ENCODE results near the gene PCCA. TPM values are rescaled to one million over a fixed set of nuclear protein-coding genes. Genes with fewer than 3 reads are reported as not detected.

The PCCA gene
- total and polyA plus RNA-seq, 2 of the 13 experiments (the other 11 are each of a cell fraction or from before 2014, with no cell fraction given) = 15.0 to 32.2 TPM

DNA sequence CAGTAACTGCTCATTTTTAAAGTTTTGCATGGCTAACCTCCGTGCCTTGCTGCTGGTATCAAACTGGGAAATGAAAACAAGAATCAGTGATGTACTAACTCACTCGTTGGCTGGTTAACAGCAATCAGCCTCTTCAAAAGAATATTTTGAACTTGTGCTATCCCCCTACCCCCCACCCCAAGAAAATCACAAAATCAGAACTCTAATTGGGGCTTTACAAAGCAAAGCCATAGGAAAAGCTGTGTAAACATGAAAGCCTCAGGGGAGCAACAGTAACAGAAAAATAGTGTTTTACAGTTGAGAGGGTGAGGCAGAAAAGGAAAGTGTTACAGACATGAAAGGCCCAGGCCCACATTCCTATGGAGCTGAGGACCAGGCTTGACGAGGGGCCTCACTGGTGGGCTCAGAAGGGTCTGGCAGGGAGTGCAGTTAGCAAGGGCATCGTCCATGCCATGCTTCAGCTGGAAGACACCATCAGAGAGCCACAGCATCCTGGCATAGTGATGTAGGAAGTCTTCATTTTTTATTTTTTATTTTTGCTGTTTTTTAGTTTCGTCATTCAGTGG lies 217.6 kb downstream of the PCCA start (continued):
- TF ChIP-seq ZBTB38 (CRISPR knock-in tag; IDR thresholded peaks at IDR 0.05) (no peak), HNRNPL (IDR thresholded peaks at IDR 0.05; ENCODE audit: low read depth, low read length) (no peak), STAG1 (CRISPR knock-in tag; IDR thresholded peaks at IDR 0.05) (no peak), EED (CRISPR knock-in tag; IDR thresholded peaks at IDR 0.05) (no peak), TCF7 (IDR thresholded peaks at IDR 0.05; ENCODE audit: low read depth) (no peak)

DNA sequence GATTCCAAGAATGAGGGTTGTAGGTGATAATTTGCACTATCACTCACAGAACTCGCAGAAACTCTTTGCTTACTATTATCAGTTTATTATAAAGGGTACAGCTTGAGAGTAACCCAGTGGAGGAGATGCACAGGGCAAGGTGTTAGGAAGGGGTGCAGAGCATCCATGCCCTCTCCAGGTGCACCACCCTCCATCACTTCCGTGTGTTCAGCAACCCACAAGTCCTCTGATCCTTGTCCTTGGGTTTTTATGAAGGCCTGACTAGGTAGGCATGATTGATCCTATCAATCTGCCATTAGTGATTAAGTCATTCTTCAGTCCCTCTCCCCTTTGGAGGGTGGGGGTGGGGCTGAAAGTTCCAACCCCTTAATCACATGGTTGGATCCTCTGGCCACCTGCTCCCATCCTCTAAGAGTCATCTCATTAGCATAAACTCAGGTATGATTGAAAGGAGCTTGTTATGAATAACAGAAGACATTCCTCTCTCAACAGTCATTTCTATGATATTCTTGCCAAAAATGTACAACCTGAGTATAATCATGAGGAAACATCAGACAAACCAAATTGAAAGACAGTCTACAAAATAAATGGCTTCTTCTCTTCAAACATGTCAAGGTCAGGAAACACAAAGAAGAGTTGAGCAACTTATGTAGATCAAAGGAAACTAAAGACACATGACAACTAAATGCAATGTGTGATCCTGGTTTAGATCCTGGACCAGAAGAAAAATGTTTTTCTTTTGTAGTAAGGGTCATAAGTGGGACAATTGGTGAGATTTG lies 225.4 kb downstream of the PCCA start:
- Histone ChIP-seq H3K4me1 (ENCODE audit: insufficient read depth, low read length) (peaks cover 23% of the 10 kb centered on the region), H3K9me3 (ENCODE audit: low read length) (no peaks in the 10 kb centered on the region), H3K4me3 (replicated peaks in 1 of 3; ENCODE audit: insufficient read depth in 1 of 3, low read depth in 2 of 3, low read length in 3 of 3) (no peak overlapping the region), H3K79me2 (ENCODE audit: insufficient read depth, low read length) (no peaks in the 10 kb centered on the region), H3K36me3 (replicated peaks in 1 of 2; ENCODE audit: control insufficient read depth in 1 of 2, insufficient read depth in 2 of 2, low read length in 2 of 2) (peaks cover 0 to 2% of the 10 kb centered on the region in 2 experiments; a peak in 1 of 5 replicates), H4K20me1 (ENCODE audit: insufficient read depth, low read length) (no peaks in the 10 kb centered on the region), H2AFZ (ENCODE audit: low read length) (no peak overlapping the region), H3K9ac (ENCODE audit: insufficient read depth, low read depth, low read length) (no peak overlapping the region), H3K27me3 (ENCODE audit: control insufficient read depth in 1 of 2, insufficient read depth in 2 of 2, low read length in 2 of 2) (no peaks in the 10 kb centered on the region), H3K4me2 (ENCODE audit: low read depth, low read length) (no peak overlapping the region), H3K27ac (ENCODE audit: extremely low read length, insufficient read depth, low read length) (peak overlapping the region; percentile 6)
- ChIA-PET CTCF (ENCODE audit: low intra/inter-chr PET ratio, low total read pairs) (no interaction called here), POLR2A (no interaction called here)
- intact Hi-C loops (cut with micrococcal nuclease; ENCODE audit: unreplicated experiment) (loop anchor here (2.0 kb wide), 1 partner anchor 78 kb away; no protein-coding TSS in a partner anchor), in situ Hi-C loops (cut with HindIII; ENCODE audit: extremely low pct_ligation_motif_present, low pct_unique_long_range_greater_than_20kb) (no loop called here)
- WGBS (ENCODE audit: low lambda C conversion rate) = 96% methylated on average over 2 of the region's 2 CpGs
- BruUV-seq (replicated peaks) = no TSS peak
- DNase-seq (ENCODE audit: low spot score) = peak; percentile 96
- peak; percentile 83 for FAIRE-seq
- ATAC-seq = peak; percentile 86
- no peak for TF ChIP-seq ZSCAN21 (CRISPR knock-in tag; IDR thresholded peaks at IDR 0.05; ENCODE audit: borderline replicate concordance)
- TF ChIP-seq KDM1A (CRISPR knock-in tag; IDR thresholded peaks at IDR 0.05) = no peak
- no peak for TF ChIP-seq ZNF720 (CRISPR knock-in tag; IDR thresholded peaks at IDR 0.05)
- TF ChIP-seq, protein P1, sequence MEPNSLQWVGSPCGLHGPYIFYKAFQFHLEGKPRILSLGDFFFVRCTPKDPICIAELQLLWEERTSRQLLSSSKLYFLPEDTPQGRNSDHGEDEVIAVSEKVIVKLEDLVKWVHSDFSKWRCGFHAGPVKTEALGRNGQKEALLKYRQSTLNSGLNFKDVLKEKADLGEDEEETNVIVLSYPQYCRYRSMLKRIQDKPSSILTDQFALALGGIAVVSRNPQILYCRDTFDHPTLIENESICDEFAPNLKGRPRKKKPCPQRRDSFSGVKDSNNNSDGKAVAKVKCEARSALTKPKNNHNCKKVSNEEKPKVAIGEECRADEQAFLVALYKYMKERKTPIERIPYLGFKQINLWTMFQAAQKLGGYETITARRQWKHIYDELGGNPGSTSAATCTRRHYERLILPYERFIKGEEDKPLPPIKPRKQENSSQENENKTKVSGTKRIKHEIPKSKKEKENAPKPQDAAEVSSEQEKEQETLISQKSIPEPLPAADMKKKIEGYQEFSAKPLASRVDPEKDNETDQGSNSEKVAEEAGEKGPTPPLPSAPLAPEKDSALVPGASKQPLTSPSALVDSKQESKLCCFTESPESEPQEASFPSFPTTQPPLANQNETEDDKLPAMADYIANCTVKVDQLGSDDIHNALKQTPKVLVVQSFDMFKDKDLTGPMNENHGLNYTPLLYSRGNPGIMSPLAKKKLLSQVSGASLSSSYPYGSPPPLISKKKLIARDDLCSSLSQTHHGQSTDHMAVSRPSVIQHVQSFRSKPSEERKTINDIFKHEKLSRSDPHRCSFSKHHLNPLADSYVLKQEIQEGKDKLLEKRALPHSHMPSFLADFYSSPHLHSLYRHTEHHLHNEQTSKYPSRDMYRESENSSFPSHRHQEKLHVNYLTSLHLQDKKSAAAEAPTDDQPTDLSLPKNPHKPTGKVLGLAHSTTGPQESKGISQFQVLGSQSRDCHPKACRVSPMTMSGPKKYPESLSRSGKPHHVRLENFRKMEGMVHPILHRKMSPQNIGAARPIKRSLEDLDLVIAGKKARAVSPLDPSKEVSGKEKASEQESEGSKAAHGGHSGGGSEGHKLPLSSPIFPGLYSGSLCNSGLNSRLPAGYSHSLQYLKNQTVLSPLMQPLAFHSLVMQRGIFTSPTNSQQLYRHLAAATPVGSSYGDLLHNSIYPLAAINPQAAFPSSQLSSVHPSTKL (CRISPR knock-in tag; IDR thresholded peaks at IDR 0.05) = peak; percentile 99
- TF ChIP-seq ZNF558 (CRISPR knock-in tag; IDR thresholded peaks at IDR 0.05; ENCODE audit: borderline replicate concordance) = no peak
- TF ChIP-seq ZNF546 (CRISPR knock-in tag; conservative IDR thresholded peaks at IDR 0.05) = no peak
- peak; percentile 69; the same call in 1 of the 2 replicates for TF ChIP-seq FOXK1 (CRISPR knock-in tag; IDR thresholded peaks at IDR 0.05; ENCODE audit: borderline replicate concordance, low read depth)
- TF ChIP-seq FOXJ3 (CRISPR knock-in tag; IDR thresholded peaks at IDR 0.05; ENCODE audit: borderline replicate concordance) = peak; percentile 75; the same call in 1 of the 2 replicates
- no peak for TF ChIP-seq MTA1 (CRISPR knock-in tag; IDR thresholded peaks at IDR 0.05; ENCODE audit: borderline replicate concordance)
- peak; percentile 80 for TF ChIP-seq NFIC (IDR thresholded peaks at IDR 0.05; ENCODE audit: low read length)
- no peak for TF ChIP-seq AGO2 (optimal IDR thresholded peaks at IDR 0.05; ENCODE audit: low read depth, low read length)
- no peak for TF ChIP-seq ZNF572 (CRISPR knock-in tag; IDR thresholded peaks at IDR 0.05)
- TF ChIP-seq PPARG (CRISPR knock-in tag; conservative IDR thresholded peaks at IDR 0.05) = peak; percentile 85
- TF ChIP-seq IRF2 (CRISPR knock-in tag; IDR thresholded peaks at IDR 0.05) = no peak
- peak; percentile 52 for TF ChIP-seq TEAD3 (CRISPR knock-in tag; optimal IDR thresholded peaks at IDR 0.05; ENCODE audit: borderline replicate concordance)
- TF ChIP-seq ZNF180 (CRISPR knock-in tag; IDR thresholded peaks at IDR 0.05; ENCODE audit: borderline replicate concordance, low read depth) = no peak
